Astrocyte of the hippocampus (primary cell): ENCODE measurements around the gene EIF3B.
A peak's percentile ranks its signal among the peaks of the same experiment; 100 is the strongest.
"Not testable (repeated sequence)": the region's sequence is repeated elsewhere in the genome, so short reads cannot be mapped to it uniquely, and the experiment has no call there.

Experiments
- DNase-seq: peaks from one replicate; pipeline ENCODE4 v3.0.0; 2011; ENCODE audit warnings: low read depth, low spot score

Gene EIF3B

DNA sequence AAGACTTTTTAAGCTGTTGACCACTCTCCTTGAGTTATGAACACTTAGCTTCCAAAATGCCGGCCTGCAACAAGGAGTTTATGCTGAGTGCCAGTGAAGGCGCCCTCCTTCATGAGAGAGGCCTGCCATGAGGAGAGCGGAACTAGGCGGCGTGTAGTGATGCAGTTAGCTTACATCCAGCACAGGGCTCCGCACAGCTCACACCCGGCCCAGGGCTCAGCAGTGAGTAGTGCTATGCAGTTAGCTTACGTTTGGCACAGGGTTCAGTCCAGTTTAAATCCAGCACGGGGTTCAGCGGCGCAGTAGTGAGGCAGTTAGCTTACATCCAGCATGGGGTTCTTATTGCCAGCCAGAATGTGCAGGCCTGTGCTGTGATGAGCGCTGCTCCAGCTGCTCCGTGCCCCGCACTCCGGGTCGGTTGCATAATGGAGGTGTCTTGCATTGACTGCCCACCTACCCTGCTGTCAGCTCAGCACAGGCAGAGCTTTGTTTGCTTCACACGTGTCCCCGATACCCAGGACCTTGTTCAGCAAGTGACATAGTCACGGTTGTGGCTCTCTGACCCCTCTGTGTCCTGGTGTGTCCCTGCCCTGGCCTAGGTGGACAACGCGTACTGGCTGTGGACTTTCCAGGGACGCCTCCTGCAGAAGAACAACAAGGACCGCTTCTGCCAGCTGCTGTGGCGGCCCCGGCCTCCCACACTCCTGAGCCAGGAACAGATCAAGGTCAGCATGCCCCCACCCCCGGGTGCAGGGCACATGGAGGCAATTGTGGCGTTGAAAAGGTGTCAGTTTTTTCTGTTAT, 21.9 kb downstream of the EIF3B start:
- no peak for DNase-seq

- DNase-seq: not testable (repeated sequence)
Measured at GRCh38 chr7:2377492-2377891, 22.9 kb downstream of the EIF3B start.

- not testable (repeated sequence) for DNase-seq
Measured at GRCh38 chr7:2378125-2378524, 23.5 kb downstream of the EIF3B start.

DNA sequence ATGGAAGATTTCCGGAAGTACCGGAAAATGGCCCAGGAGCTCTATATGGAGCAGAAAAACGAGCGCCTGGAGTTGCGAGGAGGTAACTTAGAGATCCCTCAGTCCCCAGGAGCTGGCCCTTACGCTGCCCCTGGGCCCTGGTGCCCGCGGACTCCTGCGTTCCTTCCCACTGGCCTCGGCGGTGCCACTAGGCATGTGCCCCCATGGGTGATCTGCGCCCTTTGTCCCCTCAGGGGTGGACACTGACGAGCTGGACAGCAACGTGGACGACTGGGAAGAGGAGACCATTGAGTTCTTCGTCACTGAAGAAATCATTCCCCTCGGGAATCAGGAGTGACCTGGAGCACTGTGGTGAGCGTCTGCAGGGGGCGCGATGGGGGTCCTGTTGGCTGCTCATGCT, 24.5 kb downstream of the EIF3B start:
- no peak for DNase-seq

- DNase-seq: no peak
Measured at GRCh38 chr7:2379821-2380450, 25.3 kb downstream of the EIF3B start.

DNA sequence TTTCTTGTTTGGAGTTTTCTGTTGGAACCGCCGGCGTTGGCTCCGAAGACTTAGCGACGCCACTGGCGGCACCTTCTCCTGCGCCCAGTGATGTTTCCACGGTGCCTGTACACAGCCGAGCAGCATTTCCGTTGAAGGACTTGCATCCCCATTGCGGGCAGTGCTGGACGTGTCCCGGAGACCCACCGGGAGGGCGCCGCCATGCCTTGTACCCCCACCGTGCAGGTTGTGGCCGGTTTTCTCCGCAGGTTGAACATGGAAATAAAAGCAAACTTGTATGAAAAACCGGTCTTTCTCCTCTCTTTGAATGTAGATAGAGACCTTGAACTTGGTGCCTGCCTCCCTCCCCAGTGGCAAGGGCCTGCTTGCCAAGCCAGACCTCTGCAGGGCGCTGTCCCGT, 25.8 kb downstream of the EIF3B start:
- DNase-seq: no peak

DNA sequence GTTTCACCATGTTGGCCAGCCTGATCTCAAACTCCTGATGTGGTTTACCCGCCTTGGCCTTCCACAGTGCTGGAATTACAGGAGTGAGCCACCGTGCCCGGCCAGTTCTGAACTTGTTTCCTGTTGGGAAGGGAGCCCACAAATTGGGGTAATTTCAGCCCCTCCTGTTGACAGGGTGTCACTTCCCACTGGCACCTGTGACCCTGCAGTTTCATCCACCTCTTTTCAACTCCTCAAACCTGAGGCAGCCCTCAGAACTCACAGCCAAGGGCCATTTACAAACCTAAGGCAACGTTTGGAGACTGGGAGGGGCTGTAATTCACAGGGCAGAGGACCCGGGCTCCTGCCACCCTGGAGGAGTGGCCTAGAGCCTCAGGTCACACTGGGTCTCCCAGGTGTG, 26.6 kb downstream of the EIF3B start:
- no peak for DNase-seq

- no peak for DNase-seq
Measured at GRCh38 chr7:2381881-2382509, 27.4 kb downstream of the EIF3B start.

- DNase-seq: no peak
Measured at GRCh38 chr7:2383543-2384274, 29.1 kb downstream of the EIF3B start.

DNA sequence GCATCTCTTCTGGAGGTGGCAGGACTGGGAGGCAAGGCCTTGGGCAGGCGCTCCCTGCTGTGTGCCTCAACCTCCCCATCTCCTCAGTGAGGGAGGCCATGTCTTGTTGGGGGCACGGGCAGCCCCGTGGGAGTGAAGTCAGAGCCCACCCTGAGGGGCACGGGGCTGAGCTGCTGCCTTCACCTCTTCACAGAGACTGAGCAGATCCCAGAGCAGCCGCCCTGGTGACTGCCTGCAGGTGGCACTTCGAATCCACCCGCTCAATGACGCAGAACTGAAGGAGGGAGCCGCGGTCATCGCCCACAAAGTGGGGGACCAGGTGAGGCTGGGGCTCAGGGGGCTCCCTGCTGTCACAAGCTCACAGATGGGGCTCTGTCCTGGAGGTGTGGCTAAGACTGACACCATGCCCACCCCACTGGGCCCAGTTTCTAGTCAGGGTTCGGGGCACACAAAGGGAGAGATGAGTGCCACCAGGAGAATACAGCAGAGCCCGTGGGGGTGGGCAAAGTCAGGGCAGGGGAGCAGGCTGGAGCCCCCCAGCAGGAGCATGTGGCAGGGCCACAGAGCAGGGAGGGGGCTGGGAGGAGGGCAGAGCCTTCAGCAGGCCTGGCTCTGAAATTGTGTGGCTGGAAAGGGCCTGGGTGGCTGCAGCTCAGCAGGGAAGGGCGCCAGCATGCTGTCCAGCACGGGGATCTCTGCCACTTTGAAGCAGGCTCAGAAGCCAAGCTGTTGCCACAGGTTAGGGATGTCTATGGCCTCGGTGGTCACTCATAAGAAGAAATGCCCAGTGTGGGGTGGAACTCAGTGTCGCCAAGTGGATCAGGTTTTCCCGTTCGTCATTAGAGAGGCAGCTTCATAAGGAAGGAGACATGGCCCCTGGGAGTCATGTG, 30.0 kb downstream of the EIF3B start:
- peak; percentile 37 for DNase-seq

DNA sequence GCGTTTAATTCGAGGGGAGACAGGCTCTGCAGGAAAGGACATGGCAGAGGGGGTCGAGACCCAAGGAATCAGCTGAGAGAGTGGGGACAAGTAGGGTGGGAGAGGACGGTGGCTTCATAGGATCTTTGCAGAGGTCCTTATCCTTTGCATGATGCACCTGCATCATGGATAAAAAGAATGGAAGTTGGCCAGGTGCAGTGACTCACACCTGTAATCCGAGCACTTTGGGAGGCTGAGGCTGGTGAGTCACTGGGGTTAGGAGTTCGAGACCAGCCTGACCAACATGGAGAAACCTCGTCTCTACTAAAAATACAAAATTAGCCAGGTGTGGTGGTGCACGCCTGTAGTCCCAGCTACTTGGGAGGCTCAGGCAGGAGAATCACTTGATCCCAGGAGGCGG, 31.5 kb downstream of the EIF3B start:
- not testable (repeated sequence) for DNase-seq

DNA sequence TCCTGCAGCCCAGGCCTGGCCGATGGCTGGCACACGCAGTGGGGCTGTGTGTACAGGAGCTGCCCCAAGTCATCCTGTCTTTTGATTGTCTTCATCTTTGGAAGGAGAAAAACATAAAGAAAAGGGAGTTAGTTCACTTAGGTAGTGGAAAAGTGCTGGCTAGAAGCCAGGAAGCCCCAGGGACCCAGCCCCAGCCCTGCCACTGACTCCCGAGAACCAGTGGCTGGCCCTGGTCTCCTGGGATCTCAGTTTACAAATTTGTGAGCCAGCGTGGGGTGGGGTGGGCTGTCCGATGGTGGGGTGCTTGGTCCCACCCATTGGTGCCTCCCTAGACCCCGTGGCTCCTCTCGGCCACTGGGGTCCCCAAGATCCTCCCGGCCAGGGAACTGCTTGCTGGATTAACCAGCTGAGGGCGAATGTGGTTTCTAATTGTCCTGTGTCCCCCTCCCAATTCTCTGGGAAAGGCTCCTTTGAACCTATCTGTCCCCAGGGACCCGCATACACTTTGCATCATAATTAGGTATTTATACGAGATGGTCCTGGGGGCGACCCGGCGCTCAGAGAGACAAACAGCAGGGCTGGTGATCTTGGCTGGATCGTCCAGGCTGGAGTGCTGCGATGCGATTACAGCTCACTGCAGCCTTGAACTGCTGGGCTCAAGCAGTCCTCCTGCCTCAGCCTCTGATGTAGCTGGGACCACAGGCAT, 32.5 kb downstream of the EIF3B start:
- no peak for DNase-seq

DNA sequence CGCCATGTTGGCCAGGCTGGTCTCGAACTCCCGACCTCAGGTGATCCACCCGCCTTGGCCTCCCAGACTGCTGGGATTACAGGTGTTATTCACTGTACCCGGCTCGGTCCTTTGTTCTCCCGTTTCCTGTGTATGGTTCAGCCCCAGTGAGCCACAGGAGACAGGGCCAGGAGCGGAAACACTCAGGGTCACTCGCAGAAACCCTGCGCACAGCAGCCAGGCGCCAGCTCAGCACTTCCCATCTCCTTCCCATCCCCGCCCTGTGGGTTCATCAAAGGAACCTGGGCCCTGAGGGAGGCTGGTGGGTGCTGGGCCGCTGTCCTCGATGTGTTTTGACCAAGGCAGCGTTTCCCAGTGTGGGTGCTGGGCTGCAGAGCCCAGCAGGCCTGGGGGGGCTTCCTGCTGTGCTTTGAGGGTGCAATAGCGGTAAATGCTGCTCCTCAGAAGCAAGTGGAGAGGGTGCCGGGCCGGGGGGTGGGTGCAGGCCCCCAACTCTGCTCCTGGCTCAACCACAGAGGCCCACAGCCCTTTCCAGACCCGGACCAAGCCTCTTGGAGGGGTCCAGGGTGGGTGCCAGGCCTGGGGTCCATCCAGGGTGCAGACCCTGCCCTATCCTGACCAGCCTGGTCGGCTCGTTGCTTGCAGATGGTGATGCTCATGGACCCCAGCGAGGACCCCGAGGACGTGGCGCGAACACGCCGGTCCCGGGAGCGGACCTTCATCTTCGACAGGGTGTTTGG, 33.4 kb downstream of the EIF3B start:
- no peak for DNase-seq

GRCh38 chr7:2388637-2388954, 34.0 kb downstream of the EIF3B start:
- DNase-seq: no peak

DNA sequence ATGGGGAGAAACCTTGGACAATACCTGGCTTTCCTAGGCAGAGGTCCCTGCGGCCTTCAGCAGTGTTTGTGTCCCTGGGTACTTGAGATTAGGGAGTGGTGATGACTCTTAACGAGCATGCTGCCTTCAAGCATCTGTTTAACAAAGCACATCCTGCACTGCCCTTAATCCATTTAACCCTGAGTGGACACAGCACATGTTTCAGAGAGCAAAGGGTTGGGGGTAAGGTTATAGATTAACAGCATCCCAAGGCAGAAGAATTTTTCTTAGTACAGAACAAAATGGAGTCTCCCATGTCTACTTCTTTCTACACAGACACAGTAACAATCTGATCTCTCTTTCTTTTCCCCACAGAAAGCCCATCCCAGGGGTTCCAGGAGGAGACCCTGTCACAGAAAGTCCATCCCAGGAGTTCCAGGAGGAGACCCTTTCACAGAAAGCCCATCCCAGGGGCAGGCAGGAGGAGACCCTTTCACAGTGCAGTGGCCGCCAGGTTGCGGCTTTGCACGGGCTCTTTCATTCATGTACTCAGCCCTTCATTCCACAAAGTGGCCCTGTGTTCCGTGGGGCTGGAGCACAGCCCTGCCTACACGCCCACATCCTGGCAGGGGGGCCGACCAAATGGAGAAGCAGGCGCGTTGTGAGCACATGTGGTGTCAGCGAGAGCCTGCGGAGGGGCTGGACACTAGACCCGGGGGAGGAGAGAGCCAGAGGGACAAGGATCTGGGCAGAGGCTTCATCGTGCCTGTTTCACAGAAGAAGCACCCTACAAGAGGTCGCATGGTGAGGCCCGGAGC, 35.6 kb downstream of the EIF3B start:
- peak; percentile 72 for DNase-seq

- DNase-seq: no peak
Measured at GRCh38 chr7:2393706-2394105, 39.1 kb downstream of the EIF3B start.

GRCh38 chr7:2394566-2395082, 40.0 kb downstream of the EIF3B start:
- DNase-seq: no peak

DNA sequence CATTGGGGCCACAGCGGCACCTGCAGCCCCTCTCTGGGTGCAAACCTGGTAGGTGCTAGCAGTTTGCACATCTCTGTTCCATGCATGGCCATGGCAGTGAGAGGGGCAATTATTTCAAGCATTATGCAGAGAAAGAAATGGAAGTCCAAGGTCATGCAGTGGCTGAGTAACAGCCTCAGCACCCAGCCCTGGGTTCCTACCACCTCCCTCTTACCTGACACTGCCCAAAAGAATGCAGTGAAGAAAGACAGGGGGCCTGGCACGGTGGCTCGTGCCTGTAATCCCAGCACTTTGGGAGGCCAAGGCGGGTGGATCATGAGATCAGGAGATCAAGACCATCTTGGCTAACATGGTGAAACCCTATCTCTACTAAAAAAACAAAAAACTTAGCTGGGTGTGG, 43.9 kb downstream of the EIF3B start:
- DNase-seq: no peak
